HEK293T (cell line): ENCODE results near the gene RAB40A.

Experiments used
- CTCF ChIA-PET: fragments of 350-600 bp; formaldehyde crosslinking; extraction: SDS; loops from one replicate; lab custom pipeline; 2021; ENCODE audit warnings: antibody characterized with exemption, inconsistent platforms; lab: Yijun Ruan, JAX
- POLR2A ChIA-PET: fragments of 350-600 bp; formaldehyde crosslinking; extraction: SDS; loops from one replicate; lab custom pipeline; 2020; ENCODE audit warnings: antibody characterized with exemption, inconsistent platforms; lab: Yijun Ruan, JAX
- DNase-seq: peaks from one replicate; pipeline ENCODE4 v3.0.0; 2012; ENCODE audit warnings: mixed read lengths; ENCODE audit errors: extremely low spot score
- ARNT ChIP-seq: fragments of 450-650 bp; IDR thresholded peaks from 2 replicates; pipeline ENCODE4 v1.6.1; 2017; ENCODE audit warnings: mild to moderate bottlenecking
- BHLHE40 ChIP-seq: fragments of 450-650 bp; IDR thresholded peaks from 2 replicates; pipeline ENCODE4 v1.6.1; 2016; ENCODE audit warnings: mild to moderate bottlenecking, moderate library complexity, borderline replicate concordance
- CTBP1 ChIP-seq: fragments of 450-650 bp; IDR thresholded peaks from 2 replicates; pipeline ENCODE4 v1.6.1; 2016; ENCODE audit warnings: borderline replicate concordance
- ELF4 ChIP-seq: fragments of 450-650 bp; IDR thresholded peaks from 2 replicates; pipeline ENCODE4 v1.6.1; 2017; ENCODE audit warnings: antibody characterized with exemption
- FOXA1 ChIP-seq: fragments of 450-650 bp; IDR thresholded peaks from 2 replicates; pipeline ENCODE4 v1.6.1; 2016; ENCODE audit warnings: mild to moderate bottlenecking
- FOXK2 ChIP-seq: fragments of 450-650 bp; IDR thresholded peaks from 2 replicates; pipeline ENCODE4 v1.6.1; 2016; ENCODE audit warnings: mild to moderate bottlenecking
- FOXM1 ChIP-seq: fragments of 450-650 bp; IDR thresholded peaks from 2 replicates; pipeline ENCODE4 v1.6.1; 2017; ENCODE audit warnings: mild to moderate bottlenecking, borderline replicate concordance
- HDGF ChIP-seq: fragments of 450-650 bp; IDR thresholded peaks from 2 replicates; pipeline ENCODE4 v1.6.1; 2017; ENCODE audit warnings: antibody characterized with exemption, borderline replicate concordance
- L3MBTL2 ChIP-seq: fragments of 450-650 bp; conservative IDR thresholded peaks from 2 replicates; pipeline ENCODE4 v1.6.1; 2016; ENCODE audit warnings: mild to moderate bottlenecking
- LEF1 ChIP-seq: fragments of 450-650 bp; IDR thresholded peaks from 2 replicates; pipeline ENCODE4 v1.6.1; 2017; ENCODE audit warnings: mild to moderate bottlenecking, borderline replicate concordance
- NFRKB ChIP-seq: fragments of 450-650 bp; IDR thresholded peaks from 2 replicates; pipeline ENCODE4 v1.6.1; 2016; ENCODE audit warnings: mild to moderate bottlenecking, moderate library complexity
- PKNOX1 ChIP-seq: fragments of 450-650 bp; IDR thresholded peaks from 2 replicates; pipeline ENCODE4 v1.6.1; 2016
- SP1 ChIP-seq: fragments of 450-650 bp; IDR thresholded peaks from 2 replicates; pipeline ENCODE4 v1.6.1; 2017
- SUZ12 ChIP-seq: fragments of 450-650 bp; IDR thresholded peaks from 2 replicates; pipeline ENCODE4 v1.6.1; 2016; ENCODE audit warnings: mild to moderate bottlenecking
- TARDBP ChIP-seq: fragments of 450-650 bp; IDR thresholded peaks from 2 replicates; pipeline ENCODE4 v1.6.1; 2016
- ZNF384 ChIP-seq: fragments of 450-650 bp; IDR thresholded peaks from 2 replicates; pipeline ENCODE4 v1.6.1; 2016

RAB40A gene

GRCh38 chrX:103535206-103535605 lies 15.9 kb upstream of the RAB40A start:
- DNase-seq: no peak
- ChIA-PET CTCF (no interaction called here), POLR2A (no interaction called here)
- TF ChIP-seq HDGF (no peak), LEF1 (no peak), ZNF384 (no peak), NFRKB (no peak), CTBP1 (no peak), SP1 (no peak), PKNOX1 (no peak), ELF4 (no peak)

GRCh38 chrX:103533511-103534216 lies 14.4 kb upstream of the RAB40A start:
- TF ChIP-seq L3MBTL2 (no peak), NFRKB (no peak), PKNOX1 (no peak), FOXK2 (no peak), FOXM1 (0 out of 2 replicates have a peak, but pooled peaks have one; percentile 16), FOXA1 (no peak)

GRCh38 chrX:103531002-103531401 lies 11.7 kb upstream of the RAB40A start:
- ChIA-PET POLR2A (no interaction called here), CTCF (no interaction called here)
- no peak for TF ChIP-seq ELF4
- no peak for TF ChIP-seq LEF1
- no peak for TF ChIP-seq HDGF
- no peak for TF ChIP-seq FOXM1
- TF ChIP-seq FOXK2: no peak
- TF ChIP-seq SUZ12: no peak
- TF ChIP-seq TARDBP: no peak
- no peak for TF ChIP-seq ZNF384
- TF ChIP-seq L3MBTL2: no peak
- no peak for TF ChIP-seq PKNOX1
- TF ChIP-seq FOXA1: no peak
- TF ChIP-seq SP1: no peak
- no peak for TF ChIP-seq CTBP1
- TF ChIP-seq ARNT: no peak
- no peak for DNase-seq

More at GRCh38 chrX:103533511-103534216, 14.4 kb upstream of the RAB40A start:
- POLR2A ChIA-PET: interaction anchor here (1.0 to 1.2 kb wide), 2 partner anchors 141 to 144 kb away, joined by 3 read pairs; no protein-coding TSS in a partner anchor
- peak; percentile 73 for DNase-seq
- CTCF ChIA-PET: interaction anchor here (0.7 to 1.2 kb wide), 5 partner anchors 11 to 299 kb away, joined by 4 to 9 read pairs (median 4); partner anchors contain the start of gene RAB9B

- DNase-seq: no peak
- TF ChIP-seq SP1: no peak
- no peak for TF ChIP-seq FOXM1
- TF ChIP-seq BHLHE40: no peak
- no peak for TF ChIP-seq SUZ12
- no peak for TF ChIP-seq TARDBP
- no peak for TF ChIP-seq ARNT
- TF ChIP-seq FOXA1: no peak
- no peak for TF ChIP-seq NFRKB
- no peak for TF ChIP-seq ZNF384
- no peak for TF ChIP-seq LEF1
- TF ChIP-seq L3MBTL2: no peak
- no peak for TF ChIP-seq PKNOX1
- no peak for TF ChIP-seq FOXK2
- no peak for TF ChIP-seq CTBP1
- TF ChIP-seq ELF4: no peak
- TF ChIP-seq HDGF: no peak
- ChIA-PET CTCF (no interaction called here), POLR2A (no interaction called here)
Measured at GRCh38 chrX:103530545-103530944, 11.3 kb upstream of the RAB40A start.

- TF ChIP-seq CTBP1: no peak
- no peak for TF ChIP-seq FOXK2
- no peak for TF ChIP-seq SUZ12
- TF ChIP-seq LEF1: no peak
- no peak for DNase-seq
- CTCF ChIA-PET: no interaction called here
- POLR2A ChIA-PET: interaction anchor here (0.9 kb wide), 1 partner anchor 156 kb away, joined by 3 read pairs; no protein-coding TSS in a partner anchor
Measured at GRCh38 chrX:103529550-103529949, 10.3 kb upstream of the RAB40A start.

- TF ChIP-seq FOXA1 (no peak), PKNOX1 (no peak), ZNF384 (no peak)
- ChIA-PET CTCF (interaction anchor here (0.7 kb wide), 1 partner anchor 258 kb away, joined by 3 read pairs; no protein-coding TSS in a partner anchor), POLR2A (no interaction called here)
- no peak for DNase-seq
Measured at GRCh38 chrX:103524747-103525146, 5.5 kb upstream of the RAB40A start.
